Colonic mucosa (tissue), 4 donors: ENCODE data around the gene HECTD4. TPM values are rescaled to one million over a fixed set of nuclear protein-coding genes. Genes with fewer than 3 reads are reported as not detected.

ENCODE experiments used
- DNase-seq: peaks from one replicate; pipeline ENCODE4 v3.0.0-alpha.2; 2020
- H3K27ac ChIP-seq: fragments of 200-600 bp; one replicate; pipeline ENCODE4 v1.8.0; 2021
- H3K27me3 ChIP-seq: fragments of 200-600 bp; one replicate; pipeline ENCODE4 v1.8.0; 2021
- H3K36me3 ChIP-seq: fragments of 200-600 bp; one replicate; pipeline ENCODE4 v1.8.0; 2021
- H3K4me1 ChIP-seq: fragments of 200-600 bp; one replicate; pipeline ENCODE4 v1.8.0; 2021; ENCODE audit warnings: mild to moderate bottlenecking
- H3K4me3 ChIP-seq: fragments of 200-600 bp; one replicate; pipeline ENCODE4 v1.8.0; 2021
- H3K9ac ChIP-seq, 2 donors: one replicate each; pipeline ENCODE4 v1.7.0; 2013; ENCODE audit warnings: control low read depth in 2 of 2, low read depth in 2 of 2, low read length in 2 of 2
- H3K9me3 ChIP-seq: fragments of 200-600 bp; one replicate; pipeline ENCODE4 v1.8.0; 2021
- intact Hi-C: fragments of 100-400 bp; cut with DNase I; formaldehyde crosslinking; loops from one replicate; pipeline ENCODE4 v1.14.1; 2022
- total RNA-seq, 2 donors: library from RNA; stranded (reverse); fragmentation: NEBNext Ultra II Directional in 1 of 2; extraction: Animal tissue kit (Norgen Biotek cat#: 25700) in 1 of 2; gene quantifications; one replicate each; pipeline ENCODE4 v1.2.1, GENCODE V29; 2021
- TF ChIP-seq, protein P1 (sequence below): fragments of 200-600 bp; IDR thresholded peaks from one replicate; pipeline ENCODE4 v1.8.0; 2022; ENCODE audit warnings: antibody characterized with exemption, mild to moderate bottlenecking
- donor health status: healthy.
- donor health status: DM: no; HTN: no; CAD: no.
- donor health status: DM: no; HTN: no; CAD: no.

Gene HECTD4
- total RNA-seq, 2 donors from 2014 or later: 39.6 to 41.7 TPM

GRCh38 chr12:112140728-112141127 lies 241.5 kb downstream of the HECTD4 start:
- H3K4me3 ChIP-seq: no peak overlapping the region
- no peak overlapping the region for H3K9ac ChIP-seq
- peaks cover 24% of the 10 kb centered on the region for H3K36me3 ChIP-seq
- no peaks in the 10 kb centered on the region for H3K4me1 ChIP-seq
- no peaks in the 10 kb centered on the region for H3K27me3 ChIP-seq
- H3K27ac ChIP-seq: no peak overlapping the region
- no peak for DNase-seq
- no peaks in the 10 kb centered on the region for H3K9me3 ChIP-seq
- intact Hi-C loops: no loop called here
- TF ChIP-seq, protein P1, sequence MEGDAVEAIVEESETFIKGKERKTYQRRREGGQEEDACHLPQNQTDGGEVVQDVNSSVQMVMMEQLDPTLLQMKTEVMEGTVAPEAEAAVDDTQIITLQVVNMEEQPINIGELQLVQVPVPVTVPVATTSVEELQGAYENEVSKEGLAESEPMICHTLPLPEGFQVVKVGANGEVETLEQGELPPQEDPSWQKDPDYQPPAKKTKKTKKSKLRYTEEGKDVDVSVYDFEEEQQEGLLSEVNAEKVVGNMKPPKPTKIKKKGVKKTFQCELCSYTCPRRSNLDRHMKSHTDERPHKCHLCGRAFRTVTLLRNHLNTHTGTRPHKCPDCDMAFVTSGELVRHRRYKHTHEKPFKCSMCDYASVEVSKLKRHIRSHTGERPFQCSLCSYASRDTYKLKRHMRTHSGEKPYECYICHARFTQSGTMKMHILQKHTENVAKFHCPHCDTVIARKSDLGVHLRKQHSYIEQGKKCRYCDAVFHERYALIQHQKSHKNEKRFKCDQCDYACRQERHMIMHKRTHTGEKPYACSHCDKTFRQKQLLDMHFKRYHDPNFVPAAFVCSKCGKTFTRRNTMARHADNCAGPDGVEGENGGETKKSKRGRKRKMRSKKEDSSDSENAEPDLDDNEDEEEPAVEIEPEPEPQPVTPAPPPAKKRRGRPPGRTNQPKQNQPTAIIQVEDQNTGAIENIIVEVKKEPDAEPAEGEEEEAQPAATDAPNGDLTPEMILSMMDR: no peak

DNA sequence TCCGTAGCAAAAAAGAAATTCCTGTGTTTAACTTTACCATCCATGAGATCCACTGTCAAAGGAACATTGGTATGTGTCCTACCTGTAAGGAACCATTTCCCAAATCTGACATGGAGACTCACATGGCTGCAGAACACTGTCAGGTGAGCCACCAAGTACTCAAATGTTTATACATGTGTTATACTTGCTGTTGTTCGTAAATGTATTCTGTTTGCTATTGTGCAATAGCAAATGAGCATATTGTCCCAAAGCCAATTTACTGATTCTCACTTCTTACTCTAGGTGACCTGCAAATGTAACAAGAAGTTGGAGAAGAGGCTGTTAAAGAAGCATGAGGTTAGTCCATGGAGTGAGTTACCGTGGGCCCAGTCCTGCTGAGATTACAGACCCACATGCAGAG lies 247.5 kb downstream of the HECTD4 start:
- intact Hi-C loops: no loop called here
- Histone ChIP-seq H3K9ac (no peak overlapping the region), H3K27ac (no peak overlapping the region), H3K4me1 (peaks cover 14% of the 10 kb centered on the region), H3K36me3 (peaks cover 20% of the 10 kb centered on the region), H3K27me3 (no peaks in the 10 kb centered on the region), H3K9me3 (no peaks in the 10 kb centered on the region), H3K4me3 (no peak overlapping the region)
- DNase-seq: no peak
- TF ChIP-seq, protein P1: no peak

- no peak for DNase-seq
- Histone ChIP-seq H3K4me1 (peaks cover 20% of the 10 kb centered on the region), H3K9ac (no peak overlapping the region), H3K4me3 (no peak overlapping the region), H3K27me3 (no peaks in the 10 kb centered on the region), H3K36me3 (peaks cover 20% of the 10 kb centered on the region), H3K27ac (no peak overlapping the region), H3K9me3 (no peaks in the 10 kb centered on the region)
- intact Hi-C loops: no loop called here
- TF ChIP-seq, protein P1: no peak
Observed at GRCh38 chr12:112133418-112133817, 248.8 kb downstream of the HECTD4 start.

DNA sequence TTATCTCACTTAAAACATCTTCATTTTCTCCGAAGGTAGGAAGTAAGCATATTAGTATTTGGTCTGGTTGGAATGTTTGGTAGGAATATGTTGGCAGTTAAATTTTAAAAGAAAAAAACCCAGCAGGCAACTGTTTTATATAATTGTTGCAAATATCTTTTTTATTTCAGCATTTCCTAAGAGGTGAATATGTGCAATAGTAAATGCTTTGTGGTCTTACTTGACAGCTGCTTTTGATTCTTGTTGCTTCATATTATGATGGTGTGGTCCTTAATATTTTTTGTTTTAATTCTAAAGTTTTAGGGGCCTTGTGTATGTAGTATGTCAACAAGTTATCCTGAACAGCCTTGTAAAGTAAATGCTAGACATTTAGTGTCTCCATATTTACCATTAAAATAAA lies 250.5 kb downstream of the HECTD4 start:
- no peak for DNase-seq
- peaks cover 20% of the 10 kb centered on the region for H3K4me1 ChIP-seq
- H3K9me3 ChIP-seq: no peaks in the 10 kb centered on the region
- no peak overlapping the region for H3K4me3 ChIP-seq
- intact Hi-C loops: no loop called here
- H3K27ac ChIP-seq: no peak overlapping the region
- peaks cover 15% of the 10 kb centered on the region for H3K36me3 ChIP-seq
- TF ChIP-seq, protein P1: no peak
- H3K9ac ChIP-seq: no peak overlapping the region
- no peaks in the 10 kb centered on the region for H3K27me3 ChIP-seq

DNA sequence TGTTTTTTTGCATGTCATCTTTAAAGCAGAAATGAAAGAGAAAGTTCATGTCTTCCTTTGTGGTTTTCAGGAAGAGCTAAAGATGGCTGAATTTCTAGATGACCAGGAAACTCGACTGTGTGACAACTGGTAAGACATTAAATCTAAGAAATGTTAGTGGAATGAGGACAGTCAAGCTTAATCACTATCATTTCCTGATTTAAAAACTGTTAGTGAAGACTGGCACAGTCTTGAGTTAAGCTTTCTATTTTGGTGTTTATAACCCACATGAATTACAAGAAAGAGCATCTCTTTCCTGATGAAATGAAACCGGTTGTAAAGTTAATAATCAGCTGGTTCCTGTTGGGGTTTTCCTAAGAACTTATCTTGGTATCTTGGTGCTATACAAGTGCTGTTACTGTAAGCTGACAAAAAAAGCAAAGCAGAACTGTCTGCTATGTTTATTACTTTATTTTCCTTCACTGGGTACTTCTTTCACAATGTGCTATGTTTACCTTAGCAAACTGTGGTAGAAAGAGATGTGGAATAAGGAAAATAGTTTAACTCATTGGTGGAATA lies 251.7 kb downstream of the HECTD4 start:
- Histone ChIP-seq H3K4me1 (peaks cover 24% of the 10 kb centered on the region), H3K4me3 (peak overlapping the region; percentile 12), H3K9ac (peak overlapping the region in 1 of 2 donors; percentile 34), H3K27me3 (no peaks in the 10 kb centered on the region), H3K9me3 (no peaks in the 10 kb centered on the region), H3K27ac (peak overlapping the region; percentile 82), H3K36me3 (peaks cover 9% of the 10 kb centered on the region)
- intact Hi-C loops: no loop called here
- no peak for DNase-seq
- TF ChIP-seq, protein P1: no peak
